IMR-90 (cell line): ENCODE data around the gene PYDC2. TPM values are rescaled to one million over a fixed set of nuclear protein-coding genes. Genes with fewer than 3 reads are reported as not detected.

ENCODE experiments used
- ATAC-seq: fragments of 200-7000 bp; cut with Tn5 transposase; 2 replicates; pipeline ENCODE4 v1.9.1; 2020; ENCODE audit warnings: low read depth, mild to moderate bottlenecking, moderate library complexity
- BruUV-seq: library from RNA; stranded (reverse); fragments of 400-500 nt; replicated peaks from 2 replicates; lab custom pipeline; 2021; lab: Mats Ljungman, UMichigan
- CTCF ChIA-PET: fragments of 300-600 bp; formaldehyde crosslinking; extraction: SDS; loops from one replicate; lab custom pipeline; 2021; ENCODE audit warnings: antibody characterized with exemption; lab: Yijun Ruan, JAX
- POLR2A ChIA-PET: fragments of 300-600 bp; sonication (Branson Sonifier 250); formaldehyde crosslinking; loops from one replicate; lab custom pipeline; 2022; ENCODE audit warnings: antibody characterized with exemption; ENCODE audit not compliant: unreplicated experiment; lab: Charles Lee
- DNase-seq: peaks from one replicate; pipeline ENCODE4 v3.0.0; 2013
- H2AFZ ChIP-seq: replicated peaks from 2 replicates; pipeline ENCODE3; 2013; ENCODE audit warnings: low read length, mild to moderate bottlenecking; ENCODE audit not compliant: poor library complexity
- H2AK5ac ChIP-seq: 2 replicates; pipeline ENCODE4 v1.6.1; 2013; ENCODE audit warnings: low read depth, low read length, inconsistent platforms
- H2AK9ac ChIP-seq: replicated peaks from 2 replicates; pipeline ENCODE3; 2013; ENCODE audit warnings: mild to moderate bottlenecking, low read depth, low read length, moderate library complexity; ENCODE audit not compliant: poor library complexity
- H2BK120ac ChIP-seq: 2 replicates; pipeline ENCODE4 v1.6.1; 2013; ENCODE audit warnings: low read depth, low read length, inconsistent platforms
- H2BK15ac ChIP-seq: 3 replicates; pipeline ENCODE4 v1.6.1; 2013; ENCODE audit warnings: low read depth, low read length, inconsistent platforms
- H2BK20ac ChIP-seq: 2 replicates; pipeline ENCODE4 v1.6.1; 2013; ENCODE audit warnings: low read depth, mild to moderate bottlenecking, inconsistent platforms, low read length, moderate library complexity
- H2BK5ac ChIP-seq: 2 replicates; pipeline ENCODE4 v1.6.1; 2013; ENCODE audit warnings: mild to moderate bottlenecking, low read depth, low read length, inconsistent platforms; ENCODE audit not compliant: poor library complexity, severe bottlenecking
- H3K14ac ChIP-seq: replicated peaks from 2 replicates; pipeline ENCODE4 v1.6.1; 2013; ENCODE audit warnings: low read depth, low read length, inconsistent platforms
- H3K18ac ChIP-seq: 2 replicates; pipeline ENCODE4 v1.6.1; 2013; ENCODE audit warnings: low read depth, low read length, control low read depth
- H3K23ac ChIP-seq: 2 replicates; pipeline ENCODE4 v1.6.1; 2013; ENCODE audit warnings: low read depth, low read length, inconsistent platforms
- H3K27ac ChIP-seq: 2 replicates; pipeline ENCODE4 v1.5.1; 2013; ENCODE audit warnings: mild to moderate bottlenecking, control low read depth, low read length; ENCODE audit not compliant: insufficient read depth
- H3K27me3 ChIP-seq: 2 replicates; pipeline ENCODE4 v1.6.1; 2013; ENCODE audit warnings: low read length; ENCODE audit not compliant: control insufficient read depth, insufficient read depth
- H3K36me3 ChIP-seq: 2 replicates; pipeline ENCODE4 v1.6.1; 2013; ENCODE audit warnings: low read length, mixed read lengths; ENCODE audit not compliant: control insufficient read depth, insufficient read depth
- H3K4ac ChIP-seq: 2 replicates; pipeline ENCODE4 v1.6.1; 2013; ENCODE audit warnings: low read depth, low read length, inconsistent platforms
- H3K4me1 ChIP-seq: 2 replicates; pipeline ENCODE4 v1.6.1; 2013; ENCODE audit warnings: low read length, mixed read lengths; ENCODE audit not compliant: control insufficient read depth, insufficient read depth
- H3K4me2 ChIP-seq: 2 replicates; pipeline ENCODE4 v1.6.1; 2013; ENCODE audit warnings: low read depth, mild to moderate bottlenecking, control low read depth, low read length, moderate library complexity
- H3K4me3 ChIP-seq: 2 replicates; pipeline ENCODE4 v1.5.1; 2013; ENCODE audit warnings: low read depth, mild to moderate bottlenecking, control low read depth, low read length, moderate library complexity; ENCODE audit not compliant: insufficient read depth
- H3K56ac ChIP-seq: 2 replicates; pipeline ENCODE4 v1.6.1; 2013; ENCODE audit warnings: low read length, inconsistent platforms; ENCODE audit not compliant: insufficient read depth; ENCODE audit errors: extremely low read depth
- H3K79me1 ChIP-seq, 2 experiments: 2 replicates each; pipeline ENCODE4 v1.6.1; 2013; ENCODE audit warnings: low read length in 2 of 2, inconsistent platforms in 1 of 2, low read depth in 1 of 2
- H3K9ac ChIP-seq: 2 replicates; pipeline ENCODE4 v1.6.1; 2013; ENCODE audit warnings: low read depth, low read length, control low read depth
- H3K9me1 ChIP-seq: 2 replicates; pipeline ENCODE4 v1.6.1; 2013; ENCODE audit warnings: low read length, inconsistent platforms; ENCODE audit not compliant: insufficient read depth
- H3K9me3 ChIP-seq: 2 replicates; pipeline ENCODE4 v1.6.1; 2013; ENCODE audit warnings: low read length; ENCODE audit not compliant: control insufficient read depth, insufficient read depth
- H4K20me1 ChIP-seq: 2 replicates; pipeline ENCODE4 v1.6.1; 2013; ENCODE audit warnings: low read length, inconsistent platforms; ENCODE audit not compliant: insufficient read depth
- H4K5ac ChIP-seq: 2 replicates; pipeline ENCODE4 v1.6.1; 2013; ENCODE audit warnings: mild to moderate bottlenecking, low read depth, low read length, control low read depth
- H4K8ac ChIP-seq, 2 experiments: 2 replicates each; pipeline ENCODE4 v1.6.1; 2013; ENCODE audit warnings: low read depth in 2 of 2, low read length in 2 of 2, control low read depth in 1 of 2, inconsistent platforms in 1 of 2
- H4K91ac ChIP-seq: 2 replicates; pipeline ENCODE4 v1.6.1; 2013; ENCODE audit warnings: low read depth, low read length, inconsistent platforms; ENCODE audit not compliant: insufficient read depth
- BHLHE40 ChIP-seq: fragments of 150-350 bp; IDR thresholded peaks from 2 replicates; pipeline ENCODE4 v1.6.1; 2016; ENCODE audit warnings: mild to moderate bottlenecking, low read depth, low read length
- CEBPB ChIP-seq: IDR thresholded peaks from 2 replicates; pipeline ENCODE4 v1.6.1; 2012; ENCODE audit warnings: low read depth, low read length, improper control_type of control experiment
- CHD1 ChIP-seq: IDR thresholded peaks from 2 replicates; pipeline ENCODE4 v1.6.1; 2012; ENCODE audit warnings: low read depth, low read length, improper control_type of control experiment
- CTCF ChIP-seq: conservative IDR thresholded peaks from 2 replicates; pipeline ENCODE4 v1.5.1; 2012; ENCODE audit warnings: mild to moderate bottlenecking, low read depth, low read length, improper control_type of control experiment
- ELK1 ChIP-seq: fragments of 150-350 bp; IDR thresholded peaks from 2 replicates; pipeline ENCODE4 v1.6.1; 2016; ENCODE audit warnings: low read depth, mild to moderate bottlenecking, low read length, moderate library complexity, borderline replicate concordance
- FOS ChIP-seq: fragments of 150-350 bp; IDR thresholded peaks from 2 replicates; pipeline ENCODE4 v1.6.1; 2016; ENCODE audit warnings: low read depth, low read length
- MAFK ChIP-seq: IDR thresholded peaks from 2 replicates; pipeline ENCODE4 v1.6.1; 2012; ENCODE audit warnings: low read depth, low read length, improper control_type of control experiment
- MAZ ChIP-seq: IDR thresholded peaks from 2 replicates; pipeline ENCODE4 v1.6.1; 2012; ENCODE audit warnings: low read depth, mild to moderate bottlenecking, low read length, improper control_type of control experiment, moderate library complexity, borderline replicate concordance
- NFE2L2 ChIP-seq: fragments of 150-350 bp; IDR thresholded peaks from 2 replicates; pipeline ENCODE4 v1.6.1; 2016; ENCODE audit warnings: low read depth, mild to moderate bottlenecking, low read length
- POLR2A ChIP-seq: IDR thresholded peaks from 2 replicates; pipeline ENCODE4 v1.6.1; 2012; ENCODE audit warnings: mild to moderate bottlenecking, low read depth, low read length
- RAD21 ChIP-seq: IDR thresholded peaks from 2 replicates; pipeline ENCODE4 v1.6.1; 2012; ENCODE audit warnings: low read length, improper control_type of control experiment
- RCOR1 ChIP-seq: IDR thresholded peaks from 2 replicates; pipeline ENCODE4 v1.6.1; 2012; ENCODE audit warnings: mild to moderate bottlenecking, low read length, improper control_type of control experiment; ENCODE audit not compliant: insufficient replicate concordance
- SMC3 ChIP-seq: fragments of 150-350 bp; IDR thresholded peaks from 2 replicates; pipeline ENCODE4 v1.6.1; 2016; ENCODE audit warnings: low read depth, mild to moderate bottlenecking, antibody characterized with exemption, low read length, moderate library complexity
- USF2 ChIP-seq: fragments of 150-350 bp; IDR thresholded peaks from 2 replicates; pipeline ENCODE4 v1.6.1; 2017; ENCODE audit warnings: mild to moderate bottlenecking, antibody characterized with exemption, low read length, low read depth
- WGBS, 2 experiments: methylation state at CpG; one replicate each; pipeline versions ENCODE4 v1.1.5 to v1.1.7; 2013; ENCODE audit warnings: missing lambda C conversion rate in 2 of 2; ENCODE audit not compliant: insufficient read length in 1 of 2; ENCODE audit errors: extremely low coverage in 2 of 2; 5-methylcytosine and 5-hydroxymethylcytosine counted together
- dilution Hi-C: fragments of 300-500 bp; cut with HindIII; formaldehyde crosslinking; loops from one replicate; pipeline ENCODE4 v1.14.3; 2018; ENCODE audit warnings: low sequenced_read_pairs; ENCODE audit not compliant: unreplicated experiment
- in situ Hi-C: fragments of 300-500 bp; cut with MboI; formaldehyde crosslinking; loops from 3 replicates; pipeline ENCODE4 v1.14.3; 2019; ENCODE audit warnings: low sequenced_read_pairs, inconsistent platforms, mixed read lengths
- intact Hi-C: fragments of 100-400 bp; cut with micrococcal nuclease; formaldehyde crosslinking; loops from 2 replicates; pipeline ENCODE4 v1.10.0; 2022
- polyA plus RNA-seq, 3 experiments: library from polyadenylated mRNA; depleted of rRNA; stranded (reverse); fragments of >200 nt; gene quantifications; 2 replicates each; pipeline ENCODE4 v1.2.3, GENCODE V29; 2012; ENCODE audit warnings: low replicate concordance in 1 of 3
- total RNA-seq: library from RNA; depleted of rRNA; stranded (reverse); fragments of >200 nt; gene quantifications from 2 replicates; pipeline ENCODE4 v1.2.3, GENCODE V29; 2012

Gene PYDC2
- total and polyA plus RNA-seq, 2 of the 4 experiments (the other 2 are of a cell fraction) = not detected

- ATAC-seq = no peak
- no peaks in the 10 kb centered on the region for H3K27me3 ChIP-seq
- no peak overlapping the region for H3K18ac ChIP-seq
- H3K9me3 ChIP-seq = no peaks in the 10 kb centered on the region
- no peak overlapping the region for H2AK9ac ChIP-seq
- intact Hi-C loops = no loop called here
- no peak overlapping the region for H3K14ac ChIP-seq
- H2BK120ac ChIP-seq = no peak overlapping the region
- no peak for DNase-seq
- H2BK20ac ChIP-seq = no peak overlapping the region
- H4K91ac ChIP-seq = no peak overlapping the region
- WGBS, 2 experiments = no CpG with 5 or more reads among the region's 2 CpGs
- H3K23ac ChIP-seq = no peak overlapping the region
- H3K9ac ChIP-seq = no peak overlapping the region
- no peaks in the 10 kb centered on the region for H3K9me1 ChIP-seq
- H4K8ac ChIP-seq = no peak overlapping the region
- H4K20me1 ChIP-seq = no peaks in the 10 kb centered on the region
- H2BK15ac ChIP-seq = no peak overlapping the region
- H3K36me3 ChIP-seq = no peaks in the 10 kb centered on the region
- no TSS peak for BruUV-seq
- in situ Hi-C loops = no loop called here
- H4K5ac ChIP-seq = no peak overlapping the region
- no peak overlapping the region for H3K56ac ChIP-seq
- H3K4me2 ChIP-seq = no peak overlapping the region
- H3K27ac ChIP-seq = no peak overlapping the region
- no peaks in the 10 kb centered on the region for H3K79me1 ChIP-seq
- TF ChIP-seq NFE2L2 = no peak
- no peak for TF ChIP-seq SMC3
- no peak for TF ChIP-seq RAD21
- TF ChIP-seq MAZ = no peak
- TF ChIP-seq CEBPB = no peak
- no peak for TF ChIP-seq CTCF
- TF ChIP-seq FOS = no peak
- no peak for TF ChIP-seq MAFK
- TF ChIP-seq RCOR1 = no peak
- no peak for TF ChIP-seq POLR2A
- TF ChIP-seq BHLHE40 = no peak
- no peak for TF ChIP-seq USF2
- no peak for TF ChIP-seq CHD1
- TF ChIP-seq ELK1 = no peak
- no peak overlapping the region for H3K4me3 ChIP-seq
- no peaks in the 10 kb centered on the region for H3K4me1 ChIP-seq
- no peak overlapping the region for H2AFZ ChIP-seq
- ChIA-PET CTCF (no interaction called here), POLR2A (no interaction called here)
- H2BK5ac ChIP-seq = no peak overlapping the region
- no peak overlapping the region for H3K4ac ChIP-seq
- H2AK5ac ChIP-seq = no peak overlapping the region
- dilution Hi-C loops = no loop called here
These were observed 22.7 kb upstream of the PYDC2 start for GRCh38 chr3:191438150-191438814.
